ENCODE measurements around the gene RIIAD1. TPM values are rescaled to one million over a fixed set of nuclear protein-coding genes. Genes with fewer than 3 reads are reported as not detected.

RIIAD1 gene
- total RNA-seq, 1 donor from 2014 or later: 7.8 TPM

Small RNA genes lying within 50 kb of the gene (small RNA-seq; reads per million reads assigned to genes)
- not detected for gene RNU6-662P

Other genes starting within 250 kb of the RIIAD1 start
- gene CGN, start 210.1 kb upstream of the RIIAD1 start, total RNA-seq: 3.1 TPM
- 8.4 TPM for gene TUFT1, start 181.2 kb upstream of the RIIAD1 start, total RNA-seq
- gene SNX27, start 109.5 kb upstream of the RIIAD1 start, total RNA-seq: 88.1 TPM
- 31.4 TPM for gene CELF3, start 4.7 kb upstream of the RIIAD1 start, total RNA-seq
- 44.6 TPM for gene MRPL9, start 42.0 kb downstream of the RIIAD1 start, total RNA-seq
- 17.6 TPM for gene TDRKH, start 69.0 kb downstream of the RIIAD1 start, total RNA-seq
- not detected for gene LINGO4, start 83.9 kb downstream of the RIIAD1 start, total RNA-seq
- gene RORC, start 110.3 kb downstream of the RIIAD1 start, total RNA-seq: 0.16 TPM
- gene C2CD4D, start 118.3 kb downstream of the RIIAD1 start, total RNA-seq: 0.16 TPM
- gene THEM5, start 132.2 kb downstream of the RIIAD1 start, total RNA-seq: not detected
- 2.0 TPM for gene THEM4, start 188.0 kb downstream of the RIIAD1 start, total RNA-seq

Measured in occipital lobe (tissue), 2 donors.